Aorta (tissue), 5 donors: ENCODE data around the gene SBF1. TPM values are rescaled to one million over a fixed set of nuclear protein-coding genes. Genes with fewer than 3 reads are reported as not detected.

Experiments
- ATAC-seq: fragments of 200-7000 bp; cut with Tn5 transposase; one replicate; pipeline ENCODE4 v1.9.1; 2022; ENCODE audit warnings: moderate library complexity; ENCODE audit not compliant: low FRiP score
- DNase-seq, 2 donors: peaks; one replicate each; pipeline ENCODE4 v3.0.0-alpha.2; 2020
- H3K27ac ChIP-seq, 2 donors: one replicate each; pipeline ENCODE4 v1.5.1; 2013; ENCODE audit warnings: low read length in 2 of 2, mild to moderate bottlenecking in 2 of 2, moderate library complexity in 2 of 2, control low read depth in 1 of 2, inconsistent platforms in 1 of 2, low read depth in 1 of 2
- H3K27me3 ChIP-seq, 2 donors: one replicate each; pipeline ENCODE4 v1.6.1; 2013; ENCODE audit warnings: control low read depth in 1 of 2, low read length in 1 of 2, mild to moderate bottlenecking in 1 of 2, moderate library complexity in 1 of 2; ENCODE audit not compliant: insufficient read depth in 2 of 2, control insufficient read depth in 1 of 2
- H3K36me3 ChIP-seq, 2 donors: one replicate each; pipeline ENCODE4 v1.6.1; 2013; ENCODE audit warnings: control low read depth in 1 of 2, low read length in 1 of 2, mild to moderate bottlenecking in 1 of 2; ENCODE audit not compliant: insufficient read depth in 2 of 2, control insufficient read depth in 1 of 2
- H3K4me1 ChIP-seq, 2 donors: one replicate each; pipeline ENCODE4 v1.6.1; 2013; ENCODE audit warnings: low read length in 2 of 2, control low read depth in 1 of 2, mild to moderate bottlenecking in 1 of 2, moderate library complexity in 1 of 2; ENCODE audit not compliant: insufficient read depth in 2 of 2, control insufficient read depth in 1 of 2
- H3K4me3 ChIP-seq, 2 donors: one replicate each; pipeline ENCODE4 v1.5.1; 2013; ENCODE audit warnings: low read length in 2 of 2, control low read depth in 1 of 2, mild to moderate bottlenecking in 1 of 2
- H3K9me3 ChIP-seq: one replicate; pipeline ENCODE4 v1.6.1; 2013; ENCODE audit warnings: mild to moderate bottlenecking, low read length; ENCODE audit not compliant: control insufficient read depth
- WGBS, 2 donors: extraction: QIAGEN DNeasy Blood & Tissue Kit; methylation state at CpG; one replicate each; pipeline ENCODE4 v1.1.7; 2013; 5-methylcytosine and 5-hydroxymethylcytosine counted together
- intact Hi-C, 2 donors: fragments of 100-400 bp; cut with DNase I; formaldehyde crosslinking; loops; one replicate each; pipeline versions ENCODE4 v1.14.2 to v1.15.0; 2022
- polyA plus RNA-seq, 2 donors: library from polyadenylated mRNA; stranded (reverse); fragments of 200-250 nt; gene quantifications; one replicate each; pipeline ENCODE4 v1.2.3, GENCODE V29; 2013
- total RNA-seq, 2 donors: library from RNA; stranded (reverse); fragmentation: NEBNext Ultra II Directional; extraction: Animal tissue kit (Norgen Biotek cat#: 25700); gene quantifications; one replicate each; pipeline ENCODE4 v1.2.1, GENCODE V29; 2021
- donor health status: healthy with polysubstance abuse.
- donor health status: Bipolar disorder and iron deficiency.
- donor health status: DM: no; HTN: no; CAD: no.
- donor health status: DM: no; HTN: no; CAD: no.
- donor health status: DM: yes; HTN: yes; CAD: no.

The SBF1 gene
- total and polyA plus RNA-seq, 4 donors = 17.8 to 77.9 (median 57.6) TPM

GRCh38 chr22:50459496-50460140 lies 15.2 kb downstream of the SBF1 start:
- 93% methylated on average over 37 to 41 of the region's 41 CpGs for WGBS, 2 donors
- peaks cover 0 to 30% of the 10 kb centered on the region in 2 donors for H3K36me3 ChIP-seq
- intact Hi-C loops = no loop called here

GRCh38 chr22:50459016-50459415 lies 15.8 kb downstream of the SBF1 start:
- no peak for ATAC-seq
- no peak overlapping the region for H3K27ac ChIP-seq
- intact Hi-C loops = no loop called here
- no peaks in the 10 kb centered on the region for H3K27me3 ChIP-seq
- DNase-seq = no peak
- peaks cover 0 to 30% of the 10 kb centered on the region in 2 donors for H3K36me3 ChIP-seq
- no peaks in the 10 kb centered on the region for H3K4me1 ChIP-seq
- no peak overlapping the region for H3K4me3 ChIP-seq
- no peaks in the 10 kb centered on the region for H3K9me3 ChIP-seq
- WGBS, 2 donors = 91 to 95% methylated on average over 22 of the region's 22 CpGs

More at GRCh38 chr22:50459496-50460140, 15.2 kb downstream of the SBF1 start:
- ATAC-seq (no peak), DNase-seq (no peak)
- Histone ChIP-seq H3K27ac (no peak overlapping the region), H3K4me3 (no peak overlapping the region), H3K4me1 (no peaks in the 10 kb centered on the region), H3K27me3 (no peaks in the 10 kb centered on the region), H3K9me3 (no peaks in the 10 kb centered on the region)

- ATAC-seq = no peak
- no peaks in the 10 kb centered on the region for H3K27me3 ChIP-seq
- intact Hi-C loops = no loop called here
- no peak overlapping the region for H3K4me3 ChIP-seq
- no peak for DNase-seq
- H3K36me3 ChIP-seq = peaks cover 0 to 26% of the 10 kb centered on the region in 2 donors
- WGBS, 2 donors = 80 to 83% methylated on average over 34 of the region's 34 CpGs
- H3K4me1 ChIP-seq = no peaks in the 10 kb centered on the region
- H3K9me3 ChIP-seq = no peaks in the 10 kb centered on the region
- no peak overlapping the region for H3K27ac ChIP-seq
Measured at GRCh38 chr22:50456466-50457234, 18.2 kb downstream of the SBF1 start.

GRCh38 chr22:50456026-50456425 lies 18.8 kb downstream of the SBF1 start:
- no peak overlapping the region for H3K4me3 ChIP-seq
- intact Hi-C loops = no loop called here
- 93 to 95% methylated on average over 11 of the region's 11 CpGs for WGBS, 2 donors
- no peak for ATAC-seq
- no peaks in the 10 kb centered on the region for H3K27me3 ChIP-seq
- H3K27ac ChIP-seq = no peak overlapping the region
- H3K9me3 ChIP-seq = no peaks in the 10 kb centered on the region
- H3K4me1 ChIP-seq = no peaks in the 10 kb centered on the region
- peaks cover 0 to 23% of the 10 kb centered on the region in 2 donors for H3K36me3 ChIP-seq
- no peak for DNase-seq

DNA sequence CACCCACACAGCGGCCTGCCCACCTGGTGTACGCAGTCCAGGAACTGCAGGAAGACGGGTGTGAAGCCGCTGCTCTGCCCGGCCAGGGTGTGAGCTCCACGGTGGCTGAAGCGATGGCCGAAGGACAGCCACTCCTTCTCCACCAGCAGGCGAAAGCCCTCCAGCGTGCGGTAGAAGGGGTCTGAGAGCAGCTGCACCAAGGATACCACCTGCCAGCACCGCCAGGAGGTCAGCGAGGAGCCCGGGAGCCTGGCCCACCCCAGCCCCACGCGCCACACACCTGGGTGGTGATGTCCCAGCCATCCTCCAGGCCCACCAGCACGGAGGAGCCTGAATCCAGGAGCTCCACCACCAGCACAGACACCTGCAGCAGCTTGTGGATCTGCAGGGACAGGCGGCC lies 19.6 kb downstream of the SBF1 start:
- peaks cover 0 to 19% of the 10 kb centered on the region in 2 donors for H3K36me3 ChIP-seq
- DNase-seq (no peak), ATAC-seq (no peak)
- no peaks in the 10 kb centered on the region for H3K4me1 ChIP-seq
- 94% methylated on average over 17 to 18 of the region's 18 CpGs for WGBS, 2 donors
- intact Hi-C loops = no loop called here
- H3K9me3 ChIP-seq = no peaks in the 10 kb centered on the region
- no peak overlapping the region for H3K4me3 ChIP-seq
- no peaks in the 10 kb centered on the region for H3K27me3 ChIP-seq
- H3K27ac ChIP-seq = no peak overlapping the region

DNA sequence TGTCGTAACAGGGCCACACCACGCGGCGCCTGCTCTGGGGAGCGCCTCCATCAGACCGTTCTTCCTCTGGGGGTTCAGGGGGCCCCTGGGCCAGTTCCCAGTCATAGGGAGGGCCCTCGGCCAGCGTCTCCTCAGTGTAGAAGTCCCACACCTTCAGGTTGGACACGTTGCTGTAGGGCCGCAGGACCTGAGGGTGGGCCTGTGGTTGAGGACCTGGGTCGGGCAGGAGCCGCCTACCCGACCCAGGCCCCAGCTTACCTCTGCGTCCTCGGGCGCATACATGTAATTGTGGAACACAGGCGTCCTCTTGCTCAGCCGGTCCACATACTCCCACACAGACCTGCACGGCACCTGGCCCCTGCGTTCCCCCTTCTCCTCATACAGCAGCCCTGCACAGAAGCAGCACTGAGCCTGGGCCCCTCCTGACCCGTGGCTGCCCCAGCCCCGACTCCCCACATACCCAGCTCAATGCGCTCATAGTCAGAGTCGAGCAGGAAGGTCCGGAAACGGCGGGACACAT lies 20.2 kb downstream of the SBF1 start:
- no peak for DNase-seq
- no peaks in the 10 kb centered on the region for H3K9me3 ChIP-seq
- WGBS, 2 donors = 94% methylated on average over 27 of the region's 27 CpGs
- intact Hi-C loops = no loop called here
- peaks cover 0 to 21% of the 10 kb centered on the region in 2 donors for H3K36me3 ChIP-seq
- H3K27me3 ChIP-seq = no peaks in the 10 kb centered on the region
- no peak overlapping the region for H3K27ac ChIP-seq
- H3K4me1 ChIP-seq = no peaks in the 10 kb centered on the region
- H3K4me3 ChIP-seq = no peak overlapping the region
- no peak for ATAC-seq

DNA sequence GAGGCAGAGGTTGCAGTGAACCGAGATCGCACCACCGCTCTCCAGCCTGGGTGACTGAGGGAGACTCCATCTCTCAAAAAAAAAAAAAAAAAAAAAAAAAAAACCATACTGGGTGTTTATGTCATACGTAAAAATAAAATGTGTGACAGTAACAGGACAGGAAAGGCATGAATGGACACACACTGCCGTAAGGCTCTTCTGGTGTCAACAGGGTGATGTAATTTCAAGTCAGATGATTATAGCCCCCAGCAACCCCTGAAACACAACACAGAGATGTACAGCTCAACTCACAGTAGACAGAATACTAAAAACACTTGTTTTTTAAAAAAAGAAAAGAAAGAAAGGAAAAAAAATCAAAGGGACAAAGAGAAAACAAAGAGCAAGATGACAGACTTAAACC lies 22.2 kb downstream of the SBF1 start:
- Histone ChIP-seq H3K9me3 (no peaks in the 10 kb centered on the region), H3K36me3 (peaks cover 0 to 16% of the 10 kb centered on the region in 2 donors), H3K4me1 (no peaks in the 10 kb centered on the region), H3K4me3 (no peak overlapping the region), H3K27me3 (no peaks in the 10 kb centered on the region), H3K27ac (no peak overlapping the region)
- intact Hi-C loops = no loop called here
- ATAC-seq (no peak), DNase-seq (no peak)
- 78 to 82% methylated on average over 5 of the region's 5 CpGs for WGBS, 2 donors

- Histone ChIP-seq H3K27me3 (no peaks in the 10 kb centered on the region), H3K4me1 (no peaks in the 10 kb centered on the region), H3K36me3 (peaks cover 0 to 3% of the 10 kb centered on the region in 2 donors), H3K4me3 (no peak overlapping the region), H3K9me3 (no peaks in the 10 kb centered on the region), H3K27ac (no peak overlapping the region)
- WGBS, 2 donors = 87 to 90% methylated on average over 27 of the region's 27 CpGs
- DNase-seq = no peak
- no peak for ATAC-seq
- intact Hi-C loops = no loop called here
Measured at GRCh38 chr22:50447576-50448551, 27.0 kb downstream of the SBF1 start.
